K562 (cell line): ENCODE data around the gene OXNAD1. TPM values are rescaled to one million over a fixed set of nuclear protein-coding genes. Genes with fewer than 3 reads are reported as not detected.

Experiments used
- ATAC-seq: fragments of 200-7000 bp; cut with Tn5 transposase; 3 replicates; pipeline ENCODE4 v1.9.1; 2020; ENCODE audit warnings: moderate library complexity
- BruUV-seq: library from RNA; stranded (reverse); fragments of 400-500 nt; replicated peaks from 2 replicates; lab custom pipeline; 2021; lab: Mats Ljungman, UMichigan
- CTCF ChIA-PET: fragments of 300-600 bp; formaldehyde crosslinking; extraction: SDS; loops from one replicate; lab custom pipeline; 2021; ENCODE audit warnings: low intra/inter-chr PET ratio; lab: Yijun Ruan, JAX
- POLR2A ChIA-PET: fragments of 300-600, 350-650 bp; sonication (Branson Sonifier 250); formaldehyde crosslinking; extraction: SDS; loops from one replicate; lab custom pipeline; 2021; ENCODE audit warnings: antibody characterized with exemption, inconsistent platforms; lab: Yijun Ruan, JAX
- DNase-seq, 4 experiments: peaks; one replicate each; pipeline versions ENCODE4 v3.0.0 to v3.0.0-alpha.2; 2011 to 2018; ENCODE audit warnings: low spot score in 3 of 4, mixed read lengths in 3 of 4; ENCODE audit errors: extremely low read depth in 1 of 4
- FAIRE-seq: peaks from 2 replicates; lab custom pipeline; 2011; peaks lifted over from hg19 to GRCh38; lab: Jason Lieb, UNC
- H2AFZ ChIP-seq: 2 replicates; pipeline ENCODE4 v1.6.0; 2011; ENCODE audit warnings: low read depth, low read length, control low read depth, inconsistent platforms
- H3K27ac ChIP-seq: fragments of 200-600 bp; 3 replicates; pipeline ENCODE4 v1.8.0; 2011; ENCODE audit warnings: low read depth, mild to moderate bottlenecking, control low read depth, inconsistent platforms, low read length, moderate library complexity, mixed read lengths; ENCODE audit errors: extremely low read depth
- H3K27me3 ChIP-seq, 2 experiments: fragments of 300-600 bp in 1 of 2; 2 replicates in 1 of 2; 3 replicates in 1 of 2; pipeline versions ENCODE4 v1.6.0 to v1.8.0; 2011; ENCODE audit warnings: inconsistent platforms in 2 of 2, low read length in 2 of 2, mild to moderate bottlenecking in 1 of 2, mixed read lengths in 1 of 2, moderate library complexity in 1 of 2; ENCODE audit not compliant: control insufficient read depth in 2 of 2, insufficient read depth in 2 of 2
- H3K36me3 ChIP-seq: fragments of 300-600 bp; 3 replicates; pipeline ENCODE4 v1.8.0; 2011; ENCODE audit warnings: mild to moderate bottlenecking, low read length, inconsistent platforms; ENCODE audit not compliant: control insufficient read depth, insufficient read depth
- H3K4me1 ChIP-seq, 2 experiments: fragments of 200-600 bp in 1 of 2; replicated peaks in 1 of 2; 2 replicates in 1 of 2; 3 replicates in 1 of 2; pipeline versions ENCODE4 v1.5.1 to v1.8.0; 2011; ENCODE audit warnings: inconsistent platforms in 2 of 2, low read length in 2 of 2, mild to moderate bottlenecking in 1 of 2, mixed read lengths in 1 of 2, moderate library complexity in 1 of 2; ENCODE audit not compliant: control insufficient read depth in 2 of 2, insufficient read depth in 2 of 2
- H3K4me2 ChIP-seq: 2 replicates; pipeline ENCODE4 v1.6.1; 2011; ENCODE audit warnings: low read length, control low read depth, inconsistent platforms, mixed read lengths; ENCODE audit not compliant: insufficient read depth
- H3K4me3 ChIP-seq: fragments of 200-600 bp; sonication (generic), shearing (Covaris generic); 2 replicates; pipeline ENCODE4 v1.5.1; 2016; ENCODE audit warnings: control low read depth, inconsistent platforms
- H3K79me2 ChIP-seq: fragments of 200-600 bp; 3 replicates; pipeline ENCODE4 v1.8.0; 2011; ENCODE audit warnings: low read length, inconsistent platforms; ENCODE audit not compliant: control insufficient read depth, insufficient read depth
- H3K9ac ChIP-seq, 2 experiments: 2 replicates each; pipeline versions ENCODE4 v1.6.0 to v1.6.1; 2011; ENCODE audit warnings: low read depth in 2 of 2, low read length in 2 of 2, control low read depth in 1 of 2, inconsistent platforms in 1 of 2, mild to moderate bottlenecking in 1 of 2, mixed read lengths in 1 of 2; ENCODE audit not compliant: insufficient read depth in 1 of 2
- H3K9me1 ChIP-seq: one replicate; pipeline ENCODE4 v1.6.0; 2011; ENCODE audit warnings: inconsistent platforms, mild to moderate bottlenecking, low read length, moderate library complexity; ENCODE audit not compliant: control insufficient read depth, insufficient read depth
- H3K9me3 ChIP-seq: replicated peaks from 2 replicates; pipeline ENCODE4 v1.5.1; 2011; ENCODE audit warnings: low read depth, low read length, inconsistent platforms; ENCODE audit not compliant: control insufficient read depth, insufficient read depth
- H4K20me1 ChIP-seq: replicated peaks from 2 replicates; pipeline ENCODE4 v1.6.1; 2011; ENCODE audit warnings: low read length, inconsistent platforms, mixed read lengths; ENCODE audit not compliant: control insufficient read depth, insufficient read depth
- BRD4 ChIP-seq: fragments of 200-600 bp; sonication (generic); IDR thresholded peaks from 2 replicates; pipeline ENCODE4 v1.6.1; 2017; ENCODE audit warnings: inconsistent platforms
- GTF2A2 ChIP-seq: IDR thresholded peaks from 2 replicates; pipeline ENCODE4 v1.6.1; 2016; ENCODE audit warnings: mild to moderate bottlenecking, missing genetic modification characterization, missing compliant biosample characterization
- KHSRP ChIP-seq: fragments of 450-650 bp; IDR thresholded peaks from 2 replicates; pipeline ENCODE4 v1.6.1; 2017
- NFIX ChIP-seq: fragments of 250-450 bp; sonication (Bioruptor Pico); IDR thresholded peaks from 2 replicates; pipeline ENCODE4 v1.4.0; 2020; ENCODE audit warnings: low read depth, mild to moderate bottlenecking, moderate library complexity
- SRSF9 ChIP-seq: fragments of 200-400 bp; formaldehyde crosslinking; IDR thresholded peaks from 2 replicates; pipeline ENCODE4 v1.6.1; 2017; ENCODE audit warnings: low read depth, low read length, borderline replicate concordance
- TEAD1 ChIP-seq, 2 experiments: fragments of 450-650 bp in 1 of 2; sonication (generic) in 1 of 2; formaldehyde crosslinking; IDR thresholded peaks; 2 replicates each; pipeline versions ENCODE4 v1.4.0 to v1.8.0; 2020 to 2022; ENCODE audit warnings: mild to moderate bottlenecking in 2 of 2, missing genetic modification reagents in 1 of 2
- ZKSCAN1 ChIP-seq: fragments of 150-350 bp; IDR thresholded peaks from 2 replicates; pipeline ENCODE4 v1.6.1; 2016; ENCODE audit warnings: low read depth, low read length
- ZNF212 ChIP-seq: fragments of 450-650 bp; formaldehyde crosslinking; IDR thresholded peaks from 2 replicates; pipeline ENCODE4 v1.4.0; 2020; ENCODE audit warnings: mild to moderate bottlenecking
- WGBS: fragments of 100-300 bp; shearing (Covaris generic); methylation state at CpG from one replicate; pipeline ENCODE4 v1.1.6; 2016; ENCODE audit warnings: low coverage, mixed read lengths; ENCODE audit not compliant: insufficient coverage; ENCODE audit errors: missing lambda C conversion rate; 5-methylcytosine and 5-hydroxymethylcytosine counted together
- in situ Hi-C: fragments of 300-500 bp; cut with MboI; formaldehyde crosslinking; loops from 4 replicates; pipeline ENCODE4 v1.15.0; 2018; ENCODE audit warnings: inconsistent platforms, mixed read lengths
- intact Hi-C: fragments of 100-400 bp; cut with micrococcal nuclease; formaldehyde crosslinking; loops from 2 replicates; pipeline ENCODE4 v1.14.2; 2022
- polyA plus RNA-seq, 8 experiments: library from polyadenylated mRNA; depleted of rRNA in 4 of 8; stranded (reverse) in 5 of 8; unstranded in 3 of 8; fragments of >200 nt; fragmentation: Nextera tagmentation in 2 of 8; fragmentation: Illumina TruSeq in 1 of 8; extraction: Ambion mirVana in 2 of 8; extraction: Trizol in 1 of 8; gene quantifications; 2 replicates each; pipeline versions ENCODE4 v1.2.1 to v1.2.3, GENCODE V29; 2011 to 2014; ENCODE audit warnings: inconsistent platforms in 1 of 8, missing spikeins in 1 of 8
- total RNA-seq, 7 experiments: library from RNA; depleted of rRNA in 6 of 7; stranded (reverse); fragments of >200 nt in 6 of 7; fragmentation: Illumina TruSeq in 2 of 7; extraction: Trizol in 2 of 7; gene quantifications; 2 replicates each; pipeline versions ENCODE4 v1.2.1 to v1.2.3, GENCODE V29; 2011 to 2021; ENCODE audit warnings: low replicate concordance in 1 of 7
- TF ChIP-seq, protein P1 (sequence below): fragments of 450-650 bp; formaldehyde crosslinking; IDR thresholded peaks from 2 replicates; pipeline ENCODE4 v1.4.0; 2020; ENCODE audit warnings: mild to moderate bottlenecking
- TF ChIP-seq, protein P2 (sequence below), 2 experiments: fragments of 200-800 bp in 1 of 2; sonication (Bioruptor generic) in 1 of 2; sonication (generic) in 1 of 2; formaldehyde crosslinking in 1 of 2; IDR thresholded peaks in 1 of 2; conservative IDR thresholded peaks in 1 of 2; 2 replicates each; pipeline versions ENCODE4 v1.5.0 to v1.6.1; 2016 to 2020; ENCODE audit warnings: missing compliant biosample characterization in 1 of 2, missing genetic modification characterization in 1 of 2, missing genetic modification reagents in 1 of 2

Gene OXNAD1
- total and polyA plus RNA-seq, 9 of the 15 experiments (the other 6 are each of a cell fraction or from before 2014, with no cell fraction given): 12.8 to 44.4 (median 41.1) TPM

DNA sequence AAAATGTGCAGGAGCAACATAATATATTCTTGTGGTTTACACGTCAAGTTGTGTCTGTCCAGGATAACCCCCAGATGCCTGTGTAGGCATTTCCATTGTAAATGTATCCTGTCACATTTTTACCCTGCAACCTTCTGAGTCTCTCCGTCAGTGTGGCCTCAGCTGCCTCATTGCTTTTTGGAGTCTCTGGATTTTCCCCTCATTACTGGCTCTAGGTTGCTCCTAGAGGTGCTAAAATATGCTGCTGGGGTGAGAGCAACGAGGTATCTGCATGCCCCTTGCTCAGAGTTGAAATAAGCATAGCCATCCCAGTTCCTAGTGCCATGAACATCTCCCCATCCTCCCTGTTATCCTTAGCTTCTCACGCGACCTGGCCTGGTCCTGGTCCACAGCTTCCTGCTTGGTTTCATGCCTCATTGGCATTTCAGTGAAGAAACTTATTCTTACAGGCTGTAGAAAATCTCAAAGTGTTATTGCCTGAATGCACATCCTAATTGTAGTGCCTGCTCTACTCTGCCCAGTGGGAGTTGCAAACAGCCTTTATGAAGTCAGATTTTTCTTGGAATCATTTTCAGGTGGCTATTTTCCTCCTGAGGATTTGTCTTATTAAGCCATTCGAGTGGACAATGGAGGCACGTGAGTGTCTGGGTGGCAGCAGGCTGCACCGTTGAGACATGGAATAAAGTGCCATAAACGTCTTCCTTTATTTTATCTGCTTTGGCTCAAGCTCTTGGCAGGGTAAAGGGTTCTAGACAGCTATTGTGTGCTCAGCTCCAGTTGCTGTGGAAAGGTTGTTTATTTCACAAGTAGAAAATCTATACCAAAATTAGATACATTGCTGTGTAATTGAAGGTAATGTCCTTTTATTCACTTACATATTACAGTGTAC lies 33.2 kb downstream of the OXNAD1 start:
- WGBS: 86% methylated on average over 9 of the region's 9 CpGs
- Histone ChIP-seq H3K4me1 (peaks cover 0 to 23% of the 10 kb centered on the region in 2 experiments; a peak in 3 of 5 replicates), H4K20me1 (no peaks in the 10 kb centered on the region), H3K4me2 (no peak overlapping the region), H2AFZ (no peak overlapping the region), H3K27ac (no peak overlapping the region), H3K4me3 (no peak overlapping the region), H3K9ac (no peak overlapping the region), H3K36me3 (peaks cover 95% of the 10 kb centered on the region), H3K27me3 (no peaks in the 10 kb centered on the region), H3K9me3 (peaks cover 5% of the 10 kb centered on the region), H3K9me1 (no peaks in the 10 kb centered on the region), H3K79me2 (peaks cover 4% of the 10 kb centered on the region; the same call in 1 of the 3 replicates)
- ChIA-PET CTCF (no interaction called here), POLR2A (interaction anchor here (0.8 kb wide), 1 partner anchor 11 kb away, joined by 3 read pairs; no protein-coding TSS in a partner anchor)
- in situ Hi-C loops: no loop called here
- FAIRE-seq: no peak
- no peak for ATAC-seq
- no TSS peak for BruUV-seq
- no peak for DNase-seq
- intact Hi-C loops: no loop called here
- TF ChIP-seq SRSF9 (no peak), NFIX (no peak), ZNF212 (no peak), TEAD1 (CRISPR knock-in tag; IDR thresholded peaks at IDR 0.05) (no peak), KHSRP (no peak), BRD4 (no peak), ZKSCAN1 (no peak), GTF2A2 (tag) (no peak)
- TF ChIP-seq, protein P1, sequence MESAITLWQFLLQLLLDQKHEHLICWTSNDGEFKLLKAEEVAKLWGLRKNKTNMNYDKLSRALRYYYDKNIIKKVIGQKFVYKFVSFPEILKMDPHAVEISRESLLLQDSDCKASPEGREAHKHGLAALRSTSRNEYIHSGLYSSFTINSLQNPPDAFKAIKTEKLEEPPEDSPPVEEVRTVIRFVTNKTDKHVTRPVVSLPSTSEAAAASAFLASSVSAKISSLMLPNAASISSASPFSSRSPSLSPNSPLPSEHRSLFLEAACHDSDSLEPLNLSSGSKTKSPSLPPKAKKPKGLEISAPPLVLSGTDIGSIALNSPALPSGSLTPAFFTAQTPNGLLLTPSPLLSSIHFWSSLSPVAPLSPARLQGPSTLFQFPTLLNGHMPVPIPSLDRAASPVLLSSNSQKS: no peak
- TF ChIP-seq, protein P2, sequence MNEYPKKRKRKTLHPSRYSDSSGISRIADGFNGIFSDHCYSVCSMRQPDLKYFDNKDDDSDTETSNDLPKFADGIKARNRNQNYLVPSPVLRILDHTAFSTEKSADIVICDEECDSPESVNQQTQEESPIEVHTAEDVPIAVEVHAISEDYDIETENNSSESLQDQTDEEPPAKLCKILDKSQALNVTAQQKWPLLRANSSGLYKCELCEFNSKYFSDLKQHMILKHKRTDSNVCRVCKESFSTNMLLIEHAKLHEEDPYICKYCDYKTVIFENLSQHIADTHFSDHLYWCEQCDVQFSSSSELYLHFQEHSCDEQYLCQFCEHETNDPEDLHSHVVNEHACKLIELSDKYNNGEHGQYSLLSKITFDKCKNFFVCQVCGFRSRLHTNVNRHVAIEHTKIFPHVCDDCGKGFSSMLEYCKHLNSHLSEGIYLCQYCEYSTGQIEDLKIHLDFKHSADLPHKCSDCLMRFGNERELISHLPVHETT (CRISPR knock-in tag; conservative IDR thresholded peaks at IDR 0.05 in 1 of 2, IDR thresholded peaks at IDR 0.05 in 1 of 2): no peak
